Measurements from ENCODE around the gene RHEX. TPM values are rescaled to one million over a fixed set of nuclear protein-coding genes. Genes with fewer than 3 reads are reported as not detected.

Gene RHEX
- polyA plus RNA-seq, 3 donors: not detected

GRCh38 chr1:206023695-206024094 lies 29.3 kb upstream of the RHEX start, which contains the start of gene CTSE:
Gene CTSE (minus strand): TSS chr1:206023895. CDS start chr1:206023791, 104 bp downstream.
- 98% methylated on average over 11 of the region's 11 CpGs for WGBS (ENCODE audit: insufficient coverage)
- Mint-ChIP-seq H3K27me3 (ENCODE audit: low read depth in 3 of 3) (peaks cover 1 to 2% (median 1%) of the 10 kb centered on the region in 3 donors), H3K27ac (peak within 1 kb of the TSS in 1 of 7 donors; percentile 52), H3K4me3 (no peak within 1 kb of the TSS), H3K9me3 (no peaks in the 10 kb centered on the region), H3K4me1 (peaks cover 10% of the 10 kb centered on the region), H3K36me3 (no peaks in the 10 kb centered on the region)
- Histone ChIP-seq H3K4me1 (ENCODE audit: control insufficient read depth in 1 of 2, insufficient read depth in 2 of 2, low read length in 2 of 2) (peaks cover 0 to 9% of the 10 kb centered on the region in 2 donors), H3K27me3 (ENCODE audit: control insufficient read depth in 2 of 2, insufficient read depth in 2 of 2, low read length in 2 of 2) (no peaks in the 10 kb centered on the region), H3K36me3 (replicated peaks in 1 of 2; ENCODE audit: control insufficient read depth in 1 of 2, insufficient read depth in 2 of 2, low read length in 2 of 2) (no peaks in the 10 kb centered on the region), H3K9me3 (replicated peaks in 1 of 2; ENCODE audit: control insufficient read depth in 1 of 2, insufficient read depth in 1 of 2, low read length in 2 of 2) (no peaks in the 10 kb centered on the region), H3K27ac (ENCODE audit: low read depth in 1 of 2, low read length in 2 of 2) (no peak within 1 kb of the TSS), H2AFZ (ENCODE audit: insufficient read depth, low read depth, low read length, poor library complexity, severe bottlenecking) (no peak within 1 kb of the TSS), H3K4me2 (replicated peaks; ENCODE audit: extremely low read depth, low read length, poor library complexity, severe bottlenecking) (no peak within 1 kb of the TSS), H3K9ac (ENCODE audit: insufficient read depth, low read length, poor library complexity, severe bottlenecking) (no peak within 1 kb of the TSS), H3K4me3 (replicated peaks in 1 of 3; ENCODE audit: low read depth in 2 of 3, low read length in 3 of 3) (no peak within 1 kb of the TSS), H4K20me1 (ENCODE audit: insufficient read depth, low read length) (no peaks in the 10 kb centered on the region), H3K79me2 (ENCODE audit: insufficient read depth, low read length) (no peaks in the 10 kb centered on the region)
- TF ChIP-seq CTCF (IDR thresholded peaks at IDR 0.05): no peak
- intact Hi-C loops (cut with micrococcal nuclease): no loop called here
- no peak for DNase-seq

GRCh38 chr1:206025283-206025820 lies 27.6 kb upstream of the RHEX start:
- no peaks in the 10 kb centered on the region for H3K9me3 Mint-ChIP-seq
- Histone ChIP-seq H3K79me2 (ENCODE audit: insufficient read depth, low read length) (no peaks in the 10 kb centered on the region), H2AFZ (ENCODE audit: insufficient read depth, low read depth, low read length, poor library complexity, severe bottlenecking) (no peak overlapping the region), H3K27ac (ENCODE audit: low read depth in 1 of 2, low read length in 2 of 2) (no peak overlapping the region), H3K9ac (ENCODE audit: insufficient read depth, low read length, poor library complexity, severe bottlenecking) (no peak overlapping the region), H3K4me3 (replicated peaks in 1 of 3; ENCODE audit: low read depth in 2 of 3, low read length in 3 of 3) (no peak overlapping the region), H3K4me1 (ENCODE audit: control insufficient read depth in 1 of 2, insufficient read depth in 2 of 2, low read length in 2 of 2) (peaks cover 0 to 9% of the 10 kb centered on the region in 2 donors), H3K9me3 (replicated peaks in 1 of 2; ENCODE audit: control insufficient read depth in 1 of 2, insufficient read depth in 1 of 2, low read length in 2 of 2) (no peaks in the 10 kb centered on the region), H3K27me3 (ENCODE audit: control insufficient read depth in 2 of 2, insufficient read depth in 2 of 2, low read length in 2 of 2) (no peaks in the 10 kb centered on the region), H3K36me3 (replicated peaks in 1 of 2; ENCODE audit: control insufficient read depth in 1 of 2, insufficient read depth in 2 of 2, low read length in 2 of 2) (no peaks in the 10 kb centered on the region), H3K4me2 (replicated peaks; ENCODE audit: extremely low read depth, low read length, poor library complexity, severe bottlenecking) (no peak overlapping the region), H4K20me1 (ENCODE audit: insufficient read depth, low read length) (no peaks in the 10 kb centered on the region)
- no peak overlapping the region for H3K27ac Mint-ChIP-seq
- H3K4me1 Mint-ChIP-seq: peaks cover 10% of the 10 kb centered on the region
- no peak overlapping the region for H3K4me3 Mint-ChIP-seq
- WGBS (ENCODE audit: insufficient coverage): 83% methylated on average over 2 of the region's 3 CpGs
- intact Hi-C loops (cut with micrococcal nuclease): no loop called here
- H3K36me3 Mint-ChIP-seq: no peaks in the 10 kb centered on the region
- H3K27me3 Mint-ChIP-seq (ENCODE audit: low read depth in 3 of 3): peaks cover 0 to 2% (median 1%) of the 10 kb centered on the region in 3 donors
- no peak for TF ChIP-seq CTCF (IDR thresholded peaks at IDR 0.05)
- no peak for DNase-seq
